Raji (cell line): ENCODE data around the gene TGFA.

Source experiments
- POLR2A ChIP-seq: IDR thresholded peaks from 2 replicates; pipeline ENCODE4 v1.6.1; 2011; ENCODE audit warnings: low read depth, low read length, control low read depth; ENCODE audit not compliant: insufficient read depth

Gene TGFA

DNA sequence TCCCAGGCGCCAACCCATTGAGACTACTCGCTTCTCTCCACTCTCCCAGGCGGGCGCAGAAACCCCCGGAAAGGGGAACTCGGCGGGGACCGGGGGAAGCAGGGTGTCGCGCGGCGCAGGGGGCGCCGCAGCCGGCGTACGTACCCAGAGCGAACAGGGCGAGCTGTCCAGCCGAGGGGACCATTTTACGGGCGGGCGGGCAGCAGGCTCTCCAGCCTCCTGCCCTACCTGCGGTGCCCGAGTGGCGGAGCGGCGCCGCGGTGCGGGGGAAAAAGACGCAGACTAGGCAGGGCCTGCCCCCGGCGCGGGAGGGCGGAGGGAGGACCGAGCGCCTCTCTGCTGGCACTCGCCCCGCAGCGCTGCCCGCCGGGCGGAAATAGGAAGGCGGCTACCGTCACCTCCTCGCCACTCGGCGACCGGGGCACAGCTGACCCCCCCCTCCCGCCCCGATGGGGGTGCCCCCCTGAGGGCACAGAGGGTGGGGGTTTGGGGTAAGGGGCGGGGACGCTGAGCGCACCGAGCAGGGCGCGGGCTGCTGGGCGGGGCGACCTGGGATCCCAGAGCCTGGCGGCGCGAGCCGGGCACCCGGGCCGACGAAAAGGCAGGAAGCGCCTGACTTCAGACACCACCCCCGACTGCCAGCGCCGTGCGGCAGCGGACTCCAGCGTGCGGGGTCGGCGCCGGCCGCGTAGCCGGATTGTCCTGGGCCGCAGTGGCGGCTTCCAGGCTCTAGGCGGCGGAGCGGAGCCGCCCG lies at the start of gene TGFA:
Gene TGFA (minus strand): TSS at position 243 of the 754 bp plus-strand sequence. CDS start 59 bp downstream, at position 184.
- TF ChIP-seq POLR2A = no peak

DNA sequence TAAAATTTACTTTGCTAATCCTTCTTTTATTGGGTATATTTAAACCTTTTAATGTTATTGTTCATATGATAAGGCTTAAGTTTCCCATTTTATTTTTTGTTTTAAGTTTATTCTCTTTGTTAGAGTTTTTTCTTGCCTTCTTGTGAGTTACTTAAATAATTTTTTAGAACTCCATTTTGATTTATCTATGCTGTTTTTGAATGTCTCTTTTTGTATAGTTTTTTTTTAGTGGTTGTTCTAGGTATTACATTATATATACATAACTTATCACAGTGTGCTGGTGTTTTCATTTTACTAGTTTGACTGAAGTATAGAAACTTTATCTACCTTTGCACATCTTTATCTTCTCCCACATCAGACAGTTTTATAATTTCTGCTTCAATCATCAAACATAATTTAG lies 49.4 kb upstream of the TGFA start:
- TF ChIP-seq POLR2A = no peak

DNA sequence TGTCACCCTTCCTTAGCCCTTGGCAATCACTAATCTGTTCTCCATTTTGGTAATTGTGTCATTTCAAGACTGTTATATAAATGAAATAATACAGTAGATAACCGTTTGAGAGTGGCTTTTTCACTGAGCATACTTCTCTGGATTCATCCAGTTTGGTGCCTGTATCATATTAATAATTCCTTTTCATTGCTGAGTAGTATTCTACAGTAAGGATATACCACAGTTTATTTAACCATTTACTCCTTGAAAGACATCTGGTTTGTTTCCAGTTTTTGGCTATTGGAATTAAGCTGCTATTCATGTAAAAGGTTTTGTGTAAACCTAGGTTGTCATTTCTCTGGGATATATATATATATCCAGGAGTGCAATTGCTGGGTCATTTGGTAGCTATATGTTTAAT lies 44.6 kb upstream of the TGFA start:
- TF ChIP-seq POLR2A = no peak

DNA sequence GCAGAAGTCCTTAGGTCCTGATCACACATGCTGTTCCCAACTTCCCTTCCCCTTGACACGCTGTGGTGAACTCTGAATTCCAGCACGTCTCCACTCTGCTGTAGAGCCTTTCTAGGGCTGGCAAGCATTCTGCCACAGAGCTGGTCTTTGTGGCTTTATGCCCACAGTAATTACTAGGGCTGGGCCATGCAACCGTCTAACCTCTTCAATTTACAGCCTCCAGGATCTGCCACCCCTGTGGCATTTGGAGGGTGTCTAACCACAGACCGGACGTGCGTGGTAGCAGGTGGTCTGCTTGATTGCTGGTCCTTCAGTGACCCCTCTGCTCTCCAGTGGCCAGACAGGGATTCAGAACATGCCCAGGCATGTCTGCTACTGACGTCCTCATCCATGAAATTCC lies 43.1 kb upstream of the TGFA start:
- TF ChIP-seq POLR2A = no peak

DNA sequence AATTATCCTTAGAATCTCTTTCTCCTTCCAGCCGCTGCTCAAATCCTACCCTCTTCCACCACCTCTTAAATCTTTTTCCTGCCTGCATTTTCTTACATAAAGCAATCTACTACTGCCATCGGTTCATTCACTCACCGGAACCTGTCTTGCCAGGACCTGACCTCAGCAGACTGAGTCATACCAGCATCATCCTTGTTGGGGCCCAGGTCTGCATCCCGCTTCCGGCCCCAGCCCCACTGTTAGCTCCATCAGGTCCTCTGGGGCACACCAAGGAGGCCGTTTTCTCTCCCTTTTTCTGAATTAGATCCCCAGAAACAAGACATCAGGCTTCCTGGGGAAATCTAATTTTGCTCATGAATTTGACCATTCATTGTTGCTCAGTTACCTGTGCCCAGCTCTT lies 42.7 kb upstream of the TGFA start:
- TF ChIP-seq POLR2A = no peak

DNA sequence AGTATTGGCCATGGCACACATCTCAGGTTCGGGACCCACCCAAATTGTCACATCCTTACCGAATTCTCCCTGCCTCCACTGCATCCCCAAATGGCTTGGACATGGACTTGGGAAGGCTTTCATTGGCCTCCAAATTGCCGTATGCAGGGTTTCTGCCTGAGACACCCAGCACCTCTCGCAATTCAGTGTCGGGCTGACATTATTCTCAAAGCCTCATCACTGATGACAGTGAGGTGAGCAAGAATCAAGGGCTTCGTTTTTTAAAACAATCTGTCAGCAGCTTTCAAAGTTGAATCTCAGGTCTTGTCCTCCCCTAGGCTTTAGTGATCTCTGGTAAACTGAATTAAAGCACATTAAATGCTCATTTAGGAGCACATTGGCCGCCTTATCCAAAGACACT lies 29.5 kb upstream of the TGFA start:
- no peak for TF ChIP-seq POLR2A

DNA sequence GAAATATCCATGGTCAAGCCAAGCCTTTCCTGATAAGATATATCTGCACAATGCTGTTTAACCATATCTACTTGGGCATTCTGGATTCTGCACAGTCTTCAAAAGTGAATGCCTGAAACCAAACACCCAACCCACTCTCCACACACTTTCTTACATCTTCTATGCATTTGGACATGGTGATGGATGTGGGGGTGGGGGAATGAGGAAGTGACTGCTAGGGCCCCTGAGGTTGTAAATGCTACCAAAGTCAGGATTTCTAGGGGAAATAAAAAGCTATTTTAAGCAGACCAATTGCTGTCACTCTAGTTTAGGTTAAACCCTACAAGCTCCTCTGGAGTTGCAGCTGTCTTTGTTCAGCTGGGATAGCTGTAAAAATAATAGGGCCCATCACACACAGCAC lies 26.7 kb upstream of the TGFA start:
- TF ChIP-seq POLR2A = no peak

DNA sequence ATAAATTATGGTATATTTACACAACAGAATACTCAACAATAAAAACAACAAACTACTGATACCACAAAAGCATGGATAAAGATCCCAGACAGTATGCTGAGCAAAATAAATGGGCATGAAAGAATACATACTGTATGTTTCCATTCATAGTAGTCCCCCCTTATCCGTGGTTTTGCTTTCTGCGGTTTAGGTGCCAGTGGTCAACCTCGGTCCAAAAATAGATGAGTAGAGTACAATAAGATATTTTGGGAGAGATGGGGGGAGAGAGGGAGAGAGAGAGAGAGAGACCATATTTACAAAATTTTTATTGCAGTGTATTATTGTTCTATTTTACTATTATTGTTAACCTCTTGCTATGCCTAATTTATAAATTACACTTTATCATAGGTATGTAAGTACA lies 21.0 kb upstream of the TGFA start:
- TF ChIP-seq POLR2A = no peak

DNA sequence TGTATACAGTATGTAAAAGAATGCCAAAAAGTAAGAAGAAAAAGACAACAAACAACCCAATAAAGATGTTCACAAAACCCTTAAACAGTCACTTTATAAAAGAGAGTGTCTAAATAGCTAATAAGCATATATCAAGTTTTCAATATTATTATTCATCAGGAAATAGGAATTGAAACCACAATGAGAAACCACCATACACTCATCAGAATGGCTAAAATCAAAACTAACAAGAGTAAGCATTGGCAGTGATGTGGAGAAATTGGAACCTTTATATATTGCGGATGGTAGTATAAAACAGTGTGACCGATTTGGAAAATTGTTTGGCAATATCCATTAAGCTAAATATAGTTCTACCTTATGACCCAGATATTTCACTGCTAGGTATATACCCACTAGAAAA lies 20.5 kb upstream of the TGFA start:
- no peak for TF ChIP-seq POLR2A

DNA sequence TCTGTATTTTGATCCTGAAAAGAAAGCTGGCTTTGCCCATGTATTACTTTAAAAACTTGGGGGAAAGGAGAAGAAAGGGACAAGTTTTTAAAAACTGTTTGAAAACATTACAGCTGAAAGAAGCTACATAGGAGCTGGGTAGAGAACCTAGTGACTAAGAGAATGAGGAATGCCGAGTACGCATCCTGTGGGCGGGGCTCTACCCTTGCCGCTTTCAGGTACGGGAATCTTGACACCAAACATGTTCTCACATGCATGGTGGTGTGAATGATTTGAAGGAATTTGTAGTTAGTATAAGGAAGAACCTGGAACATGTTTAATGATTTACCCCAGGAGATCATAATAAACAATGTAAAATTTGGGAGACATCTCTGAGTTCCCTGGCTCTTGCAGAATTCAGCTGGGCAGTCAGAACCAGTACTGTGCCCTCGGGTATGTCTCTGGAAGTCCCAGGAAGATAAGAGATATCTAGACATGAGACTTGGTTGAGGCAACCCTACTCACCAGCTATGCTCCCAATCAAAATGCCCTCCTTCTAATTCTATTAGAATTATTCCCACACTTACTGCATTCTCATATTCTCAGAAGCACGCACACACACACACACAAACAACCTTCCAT lies 16.5 kb upstream of the TGFA start:
- TF ChIP-seq POLR2A = no peak

DNA sequence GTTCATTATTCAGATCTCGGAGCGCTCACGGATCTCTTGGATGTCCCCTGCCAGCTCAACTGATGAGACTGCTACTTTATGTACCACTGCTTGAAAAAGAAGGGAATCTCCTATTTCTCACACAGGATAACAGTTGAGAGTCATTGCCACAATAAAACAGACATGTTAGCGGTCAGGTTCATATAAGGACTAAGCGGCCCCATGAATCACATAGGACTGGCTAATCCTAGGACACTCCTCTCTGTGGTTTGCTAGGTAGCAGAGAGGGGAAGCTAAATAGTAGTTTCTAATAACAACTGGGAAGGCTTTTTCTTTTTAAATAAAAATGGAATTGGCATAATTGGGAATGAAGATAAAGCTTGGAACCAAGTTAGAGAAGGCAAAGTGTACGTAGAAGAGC lies 15.9 kb upstream of the TGFA start:
- no peak for TF ChIP-seq POLR2A

DNA sequence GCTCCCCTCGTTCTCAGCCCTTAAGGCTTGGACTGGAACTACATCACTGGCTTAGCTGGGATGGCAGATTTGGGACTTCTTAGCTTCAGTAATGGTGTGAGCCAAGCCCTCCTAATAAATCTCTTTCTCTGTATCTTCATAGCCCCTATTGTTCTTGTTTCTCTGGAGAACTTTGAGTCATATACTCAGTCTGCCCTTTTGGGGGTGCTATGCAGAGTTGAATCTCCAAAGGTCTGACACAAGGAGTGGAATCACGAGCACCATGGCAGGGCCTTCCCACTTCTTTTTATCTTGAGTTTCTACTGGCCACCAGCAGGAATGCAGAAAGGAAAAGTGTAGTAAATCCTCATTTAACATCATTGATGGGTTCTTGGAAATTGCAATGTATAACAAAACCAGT lies 13.3 kb upstream of the TGFA start:
- TF ChIP-seq POLR2A = no peak

DNA sequence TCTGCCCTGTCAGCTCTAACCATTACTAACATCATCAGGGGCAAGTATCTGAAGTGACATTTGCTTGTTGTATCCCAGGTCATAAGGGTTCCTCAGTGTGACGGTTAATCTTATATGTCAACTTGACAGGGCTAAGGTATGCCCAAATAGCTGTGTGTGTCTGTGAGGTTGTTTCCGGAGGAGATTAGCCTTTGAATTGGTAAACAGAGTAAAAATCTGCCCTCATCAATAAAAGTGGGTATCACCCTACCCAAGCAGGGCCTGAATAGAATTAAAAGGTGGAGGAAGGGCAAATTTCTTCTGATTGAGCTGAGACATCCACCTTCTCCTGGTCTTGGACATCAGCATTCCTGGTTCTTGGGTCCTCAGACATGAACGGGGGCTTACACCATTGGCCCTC lies 12.8 kb upstream of the TGFA start:
- TF ChIP-seq POLR2A = no peak

DNA sequence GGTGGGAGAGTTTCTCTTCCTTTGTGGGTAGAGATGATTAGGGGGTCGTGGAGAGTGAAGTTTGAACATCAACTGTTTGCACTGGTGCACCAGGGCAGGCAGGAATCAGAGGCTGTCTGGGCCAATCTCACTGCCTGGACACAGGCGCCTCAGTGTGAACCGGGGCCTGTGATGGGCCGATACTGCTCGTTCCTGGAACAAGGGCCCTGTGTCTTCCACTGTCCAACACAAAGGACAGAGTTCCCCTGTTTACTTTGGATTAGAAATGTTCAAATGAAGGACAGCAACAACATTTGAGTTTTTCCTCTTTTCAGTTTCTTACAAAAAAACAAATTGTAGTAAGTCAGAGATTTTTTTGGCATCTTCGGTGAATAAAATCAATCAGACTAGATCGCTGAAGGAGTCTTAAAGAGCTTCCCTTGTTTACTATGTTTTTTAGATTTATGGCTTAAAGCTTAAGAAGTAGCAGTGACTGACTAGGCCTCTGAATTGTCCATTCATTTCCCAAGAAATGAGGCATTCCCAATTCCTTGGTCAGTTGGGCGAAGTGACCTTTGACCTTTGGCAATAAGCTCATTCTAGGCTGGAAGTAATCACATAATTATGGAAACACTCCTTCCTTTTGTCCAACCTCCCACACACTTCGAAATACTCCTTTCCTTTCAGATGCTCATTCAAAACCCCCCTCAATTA lies 11.6 kb upstream of the TGFA start:
- no peak for TF ChIP-seq POLR2A

DNA sequence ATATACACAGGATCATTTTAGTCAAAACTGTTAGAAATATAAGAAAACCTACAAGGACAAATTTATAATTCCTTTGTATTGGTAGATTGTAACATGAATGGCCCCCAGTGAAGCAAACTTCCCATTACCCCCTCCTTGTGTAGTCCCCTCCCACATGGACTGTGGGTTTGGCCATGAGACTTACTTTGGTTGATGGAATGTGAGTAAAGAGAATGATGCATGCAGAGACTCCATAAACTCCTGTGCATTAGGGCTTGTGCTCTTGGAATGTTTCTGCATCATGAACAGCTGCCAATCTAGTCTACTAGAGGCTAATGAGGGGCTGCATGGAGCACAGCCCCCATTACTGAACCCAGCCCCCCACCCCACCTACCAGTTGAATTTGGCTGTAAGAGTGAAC lies 8.3 kb upstream of the TGFA start:
- TF ChIP-seq POLR2A = no peak

DNA sequence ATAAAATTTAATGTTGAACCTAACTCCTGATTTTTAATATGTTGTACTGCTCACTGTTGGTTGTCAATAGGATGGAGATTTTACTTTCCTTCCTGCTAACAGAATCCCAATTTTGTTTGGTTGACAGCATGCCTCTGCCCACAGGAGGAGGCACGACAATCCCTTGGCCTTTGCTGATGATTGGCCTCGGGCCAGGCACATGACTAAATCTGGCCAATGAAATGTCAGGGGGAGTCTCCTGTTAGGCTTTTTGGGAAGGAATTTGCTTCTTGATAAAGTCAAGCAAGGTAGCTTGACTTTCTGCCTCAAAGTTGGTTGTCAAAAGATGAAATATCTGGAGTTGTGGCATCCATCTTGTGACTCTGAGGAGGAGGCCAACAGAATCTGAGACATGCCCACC lies 6.8 kb upstream of the TGFA start:
- TF ChIP-seq POLR2A = no peak

DNA sequence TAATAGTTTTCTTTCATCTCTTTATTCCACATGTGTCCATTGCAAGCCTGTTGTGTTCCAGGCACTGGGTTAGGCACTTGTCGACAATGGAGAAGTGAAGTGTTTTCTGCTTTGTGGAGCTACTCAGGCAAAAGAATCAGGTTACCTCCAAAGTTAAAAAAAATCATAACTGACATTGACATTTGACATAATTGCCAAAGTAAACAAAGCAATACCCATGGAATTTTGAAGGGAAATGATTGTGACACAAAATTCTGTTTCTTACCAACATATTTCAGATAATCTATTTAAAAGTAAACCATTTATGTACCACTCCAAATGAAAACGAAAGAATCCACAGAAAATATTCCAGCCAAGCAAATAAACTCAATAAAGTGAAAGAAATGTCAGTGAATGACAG lies 6.4 kb upstream of the TGFA start:
- no peak for TF ChIP-seq POLR2A

DNA sequence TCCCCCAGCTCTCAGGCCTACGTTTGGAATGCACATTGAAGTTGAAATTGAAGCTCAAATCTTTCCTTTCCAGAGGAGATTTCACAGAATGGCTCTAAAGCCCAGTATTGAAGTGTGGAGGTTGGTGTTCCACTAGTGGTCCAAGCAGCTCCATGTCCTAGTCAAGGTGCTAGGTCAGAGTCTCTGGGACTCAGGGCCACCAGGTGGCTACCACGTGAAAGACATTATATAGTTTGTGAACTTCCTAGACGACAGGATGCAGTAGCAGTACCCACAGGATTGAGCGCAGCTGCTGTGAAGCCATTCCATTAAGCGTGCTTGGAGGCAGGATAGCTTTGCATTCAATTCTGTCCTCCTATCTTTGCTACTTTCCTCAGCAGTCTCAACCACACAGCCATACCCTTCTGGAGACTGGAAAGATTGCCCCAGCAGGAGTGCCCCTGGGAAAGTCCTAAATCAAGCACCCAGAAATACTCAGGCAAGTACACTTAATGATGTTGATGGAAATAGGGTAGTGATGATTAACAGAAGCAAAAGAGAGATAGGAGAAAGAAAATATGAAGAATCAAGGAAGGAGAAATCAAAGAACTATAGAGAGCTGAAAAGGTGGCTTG lies 4.7 kb upstream of the TGFA start:
- TF ChIP-seq POLR2A = no peak
